Measurements from ENCODE around the gene COL15A1. TPM values are rescaled to one million over a fixed set of nuclear protein-coding genes. Genes with fewer than 3 reads are reported as not detected.
A peak's percentile ranks its signal among the peaks of the same experiment; 100 is the strongest.

The COL15A1 gene
- total RNA-seq: 11.6 and 11.8 TPM in 2 replicates

DNA sequence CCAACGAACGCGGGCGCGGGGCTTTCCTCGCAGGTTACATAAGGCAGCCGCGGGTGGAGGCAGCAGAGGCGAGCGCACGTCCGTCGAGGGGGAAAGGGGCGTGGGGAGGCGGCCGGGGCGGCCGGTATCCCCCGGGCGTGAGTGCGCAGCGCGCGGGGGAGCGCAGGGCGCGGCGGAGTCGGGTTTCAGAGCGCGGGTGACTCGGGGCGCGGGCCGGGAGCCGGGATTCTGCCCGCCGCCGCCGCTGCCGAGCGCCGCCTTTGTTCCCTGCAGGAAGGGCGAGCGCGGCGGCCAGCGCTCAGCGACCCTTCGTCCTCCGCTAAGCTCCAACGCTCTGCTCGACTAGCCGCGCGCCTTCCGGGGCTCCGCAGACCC is at the start of gene COL15A1:
Gene COL15A1, plus strand, starts transcription at position 226 of the 375 bp plus-strand sequence. CDS start 155 bp downstream, outside the sequence.
- Histone ChIP-seq H3K4me3 (ENCODE audit: low read depth, low read length) (peak within 1 kb of the TSS; percentile 19), H3K36me3 (ENCODE audit: control insufficient read depth, insufficient read depth, low read length) (no peaks in the 10 kb centered on the region), H3K27me3 (ENCODE audit: control insufficient read depth, insufficient read depth, low read length) (peaks cover 61% of the 10 kb centered on the region)
- DNase-seq (ENCODE audit: low read depth): no peak
- TF ChIP-seq, protein P1, sequence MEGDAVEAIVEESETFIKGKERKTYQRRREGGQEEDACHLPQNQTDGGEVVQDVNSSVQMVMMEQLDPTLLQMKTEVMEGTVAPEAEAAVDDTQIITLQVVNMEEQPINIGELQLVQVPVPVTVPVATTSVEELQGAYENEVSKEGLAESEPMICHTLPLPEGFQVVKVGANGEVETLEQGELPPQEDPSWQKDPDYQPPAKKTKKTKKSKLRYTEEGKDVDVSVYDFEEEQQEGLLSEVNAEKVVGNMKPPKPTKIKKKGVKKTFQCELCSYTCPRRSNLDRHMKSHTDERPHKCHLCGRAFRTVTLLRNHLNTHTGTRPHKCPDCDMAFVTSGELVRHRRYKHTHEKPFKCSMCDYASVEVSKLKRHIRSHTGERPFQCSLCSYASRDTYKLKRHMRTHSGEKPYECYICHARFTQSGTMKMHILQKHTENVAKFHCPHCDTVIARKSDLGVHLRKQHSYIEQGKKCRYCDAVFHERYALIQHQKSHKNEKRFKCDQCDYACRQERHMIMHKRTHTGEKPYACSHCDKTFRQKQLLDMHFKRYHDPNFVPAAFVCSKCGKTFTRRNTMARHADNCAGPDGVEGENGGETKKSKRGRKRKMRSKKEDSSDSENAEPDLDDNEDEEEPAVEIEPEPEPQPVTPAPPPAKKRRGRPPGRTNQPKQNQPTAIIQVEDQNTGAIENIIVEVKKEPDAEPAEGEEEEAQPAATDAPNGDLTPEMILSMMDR (IDR thresholded peaks at IDR 0.05; ENCODE audit: insufficient read depth, low read length, poor library complexity, severe bottlenecking): no peak

DNA sequence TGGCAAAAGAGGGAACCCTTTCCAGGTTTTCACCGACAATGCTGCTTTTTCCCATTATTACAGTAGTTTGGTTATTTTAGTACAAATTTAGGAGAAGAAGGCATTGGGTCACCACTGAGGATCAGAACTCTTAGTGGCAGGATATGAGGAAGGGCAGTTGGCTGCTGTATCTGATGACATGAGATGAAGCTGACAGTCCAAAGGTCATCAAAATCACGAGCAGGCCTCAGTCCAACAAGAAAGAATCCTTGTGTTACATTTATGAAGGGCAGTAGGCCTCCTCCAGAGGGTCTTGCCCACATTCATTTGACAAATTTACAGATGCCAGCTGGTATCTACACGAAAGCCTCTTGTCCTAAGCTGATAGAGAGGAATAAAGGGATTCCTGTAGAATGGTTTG is 49.5 kb upstream of the COL15A1 start:
- TF ChIP-seq, protein P1 (IDR thresholded peaks at IDR 0.05; ENCODE audit: insufficient read depth, low read length, poor library complexity, severe bottlenecking): no peak
- Histone ChIP-seq H3K36me3 (ENCODE audit: control insufficient read depth, insufficient read depth, low read length) (no peaks in the 10 kb centered on the region), H3K27me3 (ENCODE audit: control insufficient read depth, insufficient read depth, low read length) (no peaks in the 10 kb centered on the region), H3K4me3 (ENCODE audit: low read depth, low read length) (no peak overlapping the region)
- no peak for DNase-seq (ENCODE audit: low read depth)

DNA sequence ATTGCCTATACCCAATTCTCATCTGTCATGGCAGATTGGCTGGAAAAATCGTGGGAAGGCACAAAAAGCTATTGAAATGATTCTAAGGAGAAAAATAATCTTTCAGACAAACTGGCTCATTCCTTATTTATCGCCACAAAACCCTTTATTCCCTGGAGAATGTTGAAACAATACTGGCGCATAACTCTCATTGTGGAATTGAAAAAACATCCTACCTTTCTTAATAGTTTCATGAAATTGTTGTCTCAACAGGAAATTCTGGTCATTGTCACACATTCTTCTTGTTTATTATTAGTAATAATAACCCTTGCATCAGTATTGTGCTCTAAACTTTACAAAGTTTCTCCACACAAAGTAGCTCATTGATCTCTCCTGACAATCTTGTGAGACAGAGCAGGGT is 48.9 kb upstream of the COL15A1 start:
- no peak overlapping the region for H3K4me3 ChIP-seq (ENCODE audit: low read depth, low read length)
- TF ChIP-seq, protein P1 (IDR thresholded peaks at IDR 0.05; ENCODE audit: insufficient read depth, low read length, poor library complexity, severe bottlenecking): no peak
- no peak for DNase-seq (ENCODE audit: low read depth)

DNA sequence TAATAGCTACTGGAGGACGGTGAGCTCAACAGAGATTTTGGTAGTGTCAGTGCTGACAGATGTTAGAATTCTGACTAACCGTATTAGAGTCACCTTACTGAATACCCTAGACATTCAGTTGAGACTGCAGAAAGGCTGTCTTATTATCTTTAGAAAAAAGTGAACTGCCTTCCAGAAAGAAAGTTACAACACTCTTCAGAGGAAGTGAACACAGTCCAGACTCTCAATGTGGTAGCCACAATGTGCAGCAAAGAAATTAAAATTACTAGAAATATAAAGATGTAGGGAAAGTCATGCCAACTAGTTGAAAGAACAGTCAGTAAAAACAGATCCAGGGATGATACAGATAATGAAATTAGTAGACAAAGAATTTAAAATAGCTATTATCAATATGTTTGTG is 47.1 kb upstream of the COL15A1 start:
- TF ChIP-seq, protein P1 (IDR thresholded peaks at IDR 0.05; ENCODE audit: insufficient read depth, low read length, poor library complexity, severe bottlenecking): no peak
- no peaks in the 10 kb centered on the region for H3K36me3 ChIP-seq (ENCODE audit: control insufficient read depth, insufficient read depth, low read length)
- H3K4me3 ChIP-seq (ENCODE audit: low read depth, low read length): no peak overlapping the region
- H3K27me3 ChIP-seq (ENCODE audit: control insufficient read depth, insufficient read depth, low read length): no peaks in the 10 kb centered on the region
- no peak for DNase-seq (ENCODE audit: low read depth)

More for the DNA sequence above, 48.9 kb upstream of the COL15A1 start:
- Histone ChIP-seq H3K36me3 (ENCODE audit: control insufficient read depth, insufficient read depth, low read length) (no peaks in the 10 kb centered on the region), H3K27me3 (ENCODE audit: control insufficient read depth, insufficient read depth, low read length) (no peaks in the 10 kb centered on the region)

DNA sequence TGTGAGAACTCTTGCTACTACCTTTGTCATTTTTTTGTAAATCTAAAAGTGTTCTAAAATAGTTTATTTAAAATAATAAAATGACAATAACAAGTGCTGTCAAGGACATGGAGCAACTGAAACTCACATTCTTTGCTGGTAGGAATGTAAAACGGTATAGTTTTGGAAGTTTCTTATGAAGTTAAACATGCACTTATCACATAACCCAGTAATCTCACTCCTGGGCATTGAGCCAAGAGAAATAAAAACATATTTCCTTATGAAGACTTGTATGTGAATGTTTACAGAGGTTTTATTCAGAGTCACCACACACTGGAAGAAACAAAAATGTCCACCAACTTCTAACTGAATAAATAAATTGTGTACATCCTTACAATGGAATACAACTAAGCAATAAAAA is 46.0 kb upstream of the COL15A1 start:
- H3K27me3 ChIP-seq (ENCODE audit: control insufficient read depth, insufficient read depth, low read length): no peaks in the 10 kb centered on the region
- no peak for DNase-seq (ENCODE audit: low read depth)
- H3K4me3 ChIP-seq (ENCODE audit: low read depth, low read length): no peak overlapping the region
- no peaks in the 10 kb centered on the region for H3K36me3 ChIP-seq (ENCODE audit: control insufficient read depth, insufficient read depth, low read length)
- TF ChIP-seq, protein P1 (IDR thresholded peaks at IDR 0.05; ENCODE audit: insufficient read depth, low read length, poor library complexity, severe bottlenecking): no peak

DNA sequence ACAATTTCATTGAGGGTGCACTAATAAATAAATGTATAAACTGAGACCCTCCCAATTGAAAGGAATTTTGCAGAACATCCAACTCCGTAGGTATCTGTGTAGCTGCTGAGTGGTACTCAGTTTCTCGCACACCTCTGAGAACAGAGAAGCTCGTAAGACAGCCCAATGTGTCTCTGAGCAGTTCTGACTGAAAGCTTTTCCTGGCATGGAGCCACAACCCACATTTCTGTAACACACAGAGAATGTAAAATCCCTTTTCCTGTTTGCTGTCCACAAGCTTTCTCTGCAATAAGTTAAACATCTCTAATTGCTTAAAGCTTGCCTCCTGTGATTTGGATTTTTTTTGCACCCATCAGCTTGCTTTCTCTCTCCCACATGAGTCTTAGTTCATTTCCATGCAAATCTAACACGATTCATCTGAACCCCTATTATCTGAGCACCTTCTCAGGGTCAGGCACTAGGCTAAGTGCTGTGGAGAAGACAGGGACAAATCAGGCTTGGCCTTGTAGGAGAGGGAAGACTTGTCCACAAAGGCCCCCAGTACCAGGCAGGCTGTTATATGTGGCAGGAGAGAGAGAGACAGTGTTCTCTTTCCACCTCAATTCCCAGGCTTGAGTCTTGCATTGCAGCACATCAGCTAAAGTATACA is 44.2 kb upstream of the COL15A1 start:
- peak; percentile 51 for DNase-seq (ENCODE audit: low read depth)
- no peaks in the 10 kb centered on the region for H3K27me3 ChIP-seq (ENCODE audit: control insufficient read depth, insufficient read depth, low read length)

More for the DNA sequence above, 44.2 kb upstream of the COL15A1 start:
- TF ChIP-seq, protein P1 (IDR thresholded peaks at IDR 0.05; ENCODE audit: insufficient read depth, low read length, poor library complexity, severe bottlenecking): no peak
- no peak overlapping the region for H3K4me3 ChIP-seq (ENCODE audit: low read depth, low read length)
- H3K36me3 ChIP-seq (ENCODE audit: control insufficient read depth, insufficient read depth, low read length): no peaks in the 10 kb centered on the region
